Measurements from ENCODE around the gene ST3GAL5.

Gene ST3GAL5

GRCh38 chr2:85929096-85930050 lies 40.6 kb upstream of the ST3GAL5 start:
- 98% methylated on average over 8 to 13 of the region's 19 CpGs for WGBS, 2 experiments (ENCODE audit: insufficient coverage in 2 of 2)
- Histone ChIP-seq H3K4me1 (ENCODE audit: control insufficient read depth, insufficient read depth, low read length, poor library complexity, severe bottlenecking) (peaks cover 20% of the 10 kb centered on the region), H3K27ac (ENCODE audit: low read depth, low read length, severe bottlenecking) (peak overlapping the region; percentile 1), H3K9me3 (ENCODE audit: control insufficient read depth, low read length) (no peaks in the 10 kb centered on the region), H3K4me3 (ENCODE audit: extremely low read depth, insufficient read depth, low read length, poor library complexity, severe bottlenecking) (no peak overlapping the region), H3K36me3 (ENCODE audit: control insufficient read depth, insufficient read depth, low read length) (no peaks in the 10 kb centered on the region)

- H3K27ac ChIP-seq (ENCODE audit: low read depth, low read length, severe bottlenecking), result no peak overlapping the region
- no peaks in the 10 kb centered on the region for H3K36me3 ChIP-seq (ENCODE audit: control insufficient read depth, insufficient read depth, low read length)
- no peaks in the 10 kb centered on the region for H3K9me3 ChIP-seq (ENCODE audit: control insufficient read depth, low read length)
- no peak overlapping the region for H3K4me3 ChIP-seq (ENCODE audit: extremely low read depth, insufficient read depth, low read length, poor library complexity, severe bottlenecking)
- peaks cover 19% of the 10 kb centered on the region for H3K4me1 ChIP-seq (ENCODE audit: control insufficient read depth, insufficient read depth, low read length, poor library complexity, severe bottlenecking)
- WGBS, 2 experiments (ENCODE audit: insufficient coverage in 2 of 2), result 77 to 94% methylated on average over 5 of the region's 9 CpGs
These were observed 38.3 kb upstream of the ST3GAL5 start for GRCh38 chr2:85926931-85927661.

GRCh38 chr2:85926526-85926925 lies 37.7 kb upstream of the ST3GAL5 start:
- no peak overlapping the region for H3K27ac ChIP-seq (ENCODE audit: low read depth, low read length, severe bottlenecking)
- H3K9me3 ChIP-seq (ENCODE audit: control insufficient read depth, low read length), result no peaks in the 10 kb centered on the region
- peaks cover 25% of the 10 kb centered on the region for H3K4me1 ChIP-seq (ENCODE audit: control insufficient read depth, insufficient read depth, low read length, poor library complexity, severe bottlenecking)
- H3K36me3 ChIP-seq (ENCODE audit: control insufficient read depth, insufficient read depth, low read length), result no peaks in the 10 kb centered on the region
- 86 to 100% methylated on average over 2 to 3 of the region's 5 CpGs for WGBS, 2 experiments (ENCODE audit: insufficient coverage in 2 of 2)
- no peak overlapping the region for H3K4me3 ChIP-seq (ENCODE audit: extremely low read depth, insufficient read depth, low read length, poor library complexity, severe bottlenecking)

- whole genome bisulfite sequencing, 2 experiments (ENCODE audit: insufficient coverage in 2 of 2), result 100% methylated on average over 1 of the region's 2 CpGs; no CpG with 5 or more reads in 1 of the 2 experiments
- Histone ChIP-seq H3K27ac (ENCODE audit: low read depth, low read length, severe bottlenecking) (no peak overlapping the region), H3K36me3 (ENCODE audit: control insufficient read depth, insufficient read depth, low read length) (no peaks in the 10 kb centered on the region), H3K4me3 (ENCODE audit: extremely low read depth, insufficient read depth, low read length, poor library complexity, severe bottlenecking) (no peak overlapping the region), H3K4me1 (ENCODE audit: control insufficient read depth, insufficient read depth, low read length, poor library complexity, severe bottlenecking) (peaks cover 29% of the 10 kb centered on the region), H3K9me3 (ENCODE audit: control insufficient read depth, low read length) (peaks cover 5% of the 10 kb centered on the region)
These were observed 36.5 kb upstream of the ST3GAL5 start for GRCh38 chr2:85925216-85925671.

- Histone ChIP-seq H3K36me3 (ENCODE audit: control insufficient read depth, insufficient read depth, low read length) (no peaks in the 10 kb centered on the region), H3K4me3 (ENCODE audit: extremely low read depth, insufficient read depth, low read length, poor library complexity, severe bottlenecking) (no peak overlapping the region), H3K4me1 (ENCODE audit: control insufficient read depth, insufficient read depth, low read length, poor library complexity, severe bottlenecking) (peaks cover 23% of the 10 kb centered on the region), H3K27ac (ENCODE audit: low read depth, low read length, severe bottlenecking) (peak overlapping the region; percentile 36), H3K9me3 (ENCODE audit: control insufficient read depth, low read length) (peaks cover 5% of the 10 kb centered on the region)
- WGBS, 2 experiments (ENCODE audit: insufficient coverage in 2 of 2), result 87 to 95% methylated on average over 3 to 4 of the region's 4 CpGs
These were observed 35.7 kb upstream of the ST3GAL5 start for GRCh38 chr2:85924522-85924921.

GRCh38 chr2:85922199-85922598 lies 33.4 kb upstream of the ST3GAL5 start:
- WGBS, 2 experiments (ENCODE audit: insufficient coverage in 2 of 2), result 75 to 91% methylated on average over 1 to 2 of the region's 3 CpGs
- H3K36me3 ChIP-seq (ENCODE audit: control insufficient read depth, insufficient read depth, low read length), result no peaks in the 10 kb centered on the region
- peaks cover 5% of the 10 kb centered on the region for H3K9me3 ChIP-seq (ENCODE audit: control insufficient read depth, low read length)
- peaks cover 23% of the 10 kb centered on the region for H3K4me1 ChIP-seq (ENCODE audit: control insufficient read depth, insufficient read depth, low read length, poor library complexity, severe bottlenecking)
- H3K4me3 ChIP-seq (ENCODE audit: extremely low read depth, insufficient read depth, low read length, poor library complexity, severe bottlenecking), result no peak overlapping the region
- H3K27ac ChIP-seq (ENCODE audit: low read depth, low read length, severe bottlenecking), result peak overlapping the region; percentile 62

- H3K36me3 ChIP-seq (ENCODE audit: control insufficient read depth, insufficient read depth, low read length), result no peaks in the 10 kb centered on the region
- H3K4me1 ChIP-seq (ENCODE audit: control insufficient read depth, insufficient read depth, low read length, poor library complexity, severe bottlenecking), result peaks cover 23% of the 10 kb centered on the region
- peaks cover 5% of the 10 kb centered on the region for H3K9me3 ChIP-seq (ENCODE audit: control insufficient read depth, low read length)
- H3K4me3 ChIP-seq (ENCODE audit: extremely low read depth, insufficient read depth, low read length, poor library complexity, severe bottlenecking), result no peak overlapping the region
- WGBS, 2 experiments (ENCODE audit: insufficient coverage in 2 of 2), result 74 to 80% methylated on average over 1 to 2 of the region's 5 CpGs
- H3K27ac ChIP-seq (ENCODE audit: low read depth, low read length, severe bottlenecking), result peak overlapping the region; percentile 62
These were observed 32.9 kb upstream of the ST3GAL5 start for GRCh38 chr2:85921659-85922058.

- Histone ChIP-seq H3K9me3 (ENCODE audit: control insufficient read depth, low read length) (peaks cover 5% of the 10 kb centered on the region), H3K36me3 (ENCODE audit: control insufficient read depth, insufficient read depth, low read length) (no peaks in the 10 kb centered on the region), H3K27ac (ENCODE audit: low read depth, low read length, severe bottlenecking) (peak overlapping the region; percentile 62), H3K4me3 (ENCODE audit: extremely low read depth, insufficient read depth, low read length, poor library complexity, severe bottlenecking) (no peak overlapping the region), H3K4me1 (ENCODE audit: control insufficient read depth, insufficient read depth, low read length, poor library complexity, severe bottlenecking) (peaks cover 23% of the 10 kb centered on the region)
- 64 to 68% methylated on average over 3 to 4 of the region's 5 CpGs for WGBS, 2 experiments (ENCODE audit: insufficient coverage in 2 of 2)
These were observed 32.2 kb upstream of the ST3GAL5 start for GRCh38 chr2:85920810-85921545.

GRCh38 chr2:85917887-85918795 lies 29.4 kb upstream of the ST3GAL5 start:
- Histone ChIP-seq H3K4me1 (ENCODE audit: control insufficient read depth, insufficient read depth, low read length, poor library complexity, severe bottlenecking) (peaks cover 17% of the 10 kb centered on the region), H3K27ac (ENCODE audit: low read depth, low read length, severe bottlenecking) (no peak overlapping the region), H3K4me3 (ENCODE audit: extremely low read depth, insufficient read depth, low read length, poor library complexity, severe bottlenecking) (no peak overlapping the region), H3K9me3 (ENCODE audit: control insufficient read depth, low read length) (peaks cover 5% of the 10 kb centered on the region), H3K36me3 (ENCODE audit: control insufficient read depth, insufficient read depth, low read length) (no peaks in the 10 kb centered on the region)
- WGBS, 2 experiments (ENCODE audit: insufficient coverage in 2 of 2), result 88 to 100% methylated on average over 1 to 2 of the region's 3 CpGs
